GM13977 (cell line): ENCODE results near the gene RUNX2.

Source experiments
- DNase-seq: peaks from one replicate; pipeline ENCODE4 v3.0.0; 2012; ENCODE audit warnings: low spot score
- CTCF ChIP-seq: IDR thresholded peaks from 2 replicates; pipeline ENCODE4 v1.5.1; 2012; ENCODE audit warnings: mild to moderate bottlenecking, control low read depth; ENCODE audit not compliant: insufficient read depth; ENCODE audit errors: extremely low read depth, missing control alignments
- in situ Hi-C: fragments of 300-500 bp; cut with MboI; formaldehyde crosslinking; loops from one replicate; pipeline ENCODE4 v1.12.0; 2022; ENCODE audit warnings: low sequenced_read_pairs, low pct_unique_long_range_greater_than_20kb, mixed read lengths, inconsistent platforms; ENCODE audit not compliant: unreplicated experiment

The RUNX2 gene

GRCh38 chr6:45491874-45492273 is 163.7 kb downstream of the RUNX2 start:
- in situ Hi-C loops, result no loop called here
- no peak for DNase-seq
- TF ChIP-seq CTCF, result no peak

DNA sequence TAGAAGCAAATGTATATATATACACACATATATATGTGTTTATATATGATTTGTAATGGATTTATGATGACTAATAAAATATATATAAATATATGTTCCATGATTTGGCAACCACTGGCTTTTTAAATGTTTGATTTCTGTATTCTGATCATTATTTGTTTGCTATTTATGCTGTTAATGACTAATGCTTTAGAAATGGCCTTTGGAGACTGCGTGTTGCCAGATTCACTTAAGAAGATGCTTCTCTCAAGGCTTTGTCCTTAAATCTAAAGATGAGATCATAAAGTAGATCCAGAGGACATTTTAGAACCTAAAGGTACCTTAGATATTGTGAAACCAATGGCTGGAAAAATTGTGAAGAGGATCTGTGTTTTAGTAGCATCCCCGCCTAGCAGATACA is 165.6 kb downstream of the RUNX2 start:
- TF ChIP-seq CTCF, result no peak
- DNase-seq, result no peak
- in situ Hi-C loops, result no loop called here

GRCh38 chr6:45494416-45495135 is 166.4 kb downstream of the RUNX2 start:
- in situ Hi-C loops, result no loop called here
- DNase-seq, result no peak
- TF ChIP-seq CTCF, result no peak

- in situ Hi-C loops, result no loop called here
- TF ChIP-seq CTCF, result no peak
- DNase-seq, result no peak
Observed at GRCh38 chr6:45495429-45496084, 167.4 kb downstream of the RUNX2 start.

- TF ChIP-seq CTCF, result no peak
- DNase-seq, result no peak
- in situ Hi-C loops, result no loop called here
Observed at GRCh38 chr6:45496085-45496433, 167.9 kb downstream of the RUNX2 start.

- in situ Hi-C loops, result no loop called here
- no peak for DNase-seq
- no peak for TF ChIP-seq CTCF
Observed at GRCh38 chr6:45498591-45498990, 170.5 kb downstream of the RUNX2 start.
